Neural progenitor cell (in vitro differentiated cells): ENCODE data around the gene ZNF337.

Source experiments
- EZH2 ChIP-seq: fragments of 200-600 bp; sonication (generic); IDR thresholded peaks from 2 replicates; pipeline ENCODE4 v1.6.1; 2017; ENCODE audit warnings: antibody characterized with exemption, mild to moderate bottlenecking, moderate library complexity
- EZH2phosphoT487 ChIP-seq: fragments of 200-600 bp; sonication (generic); IDR thresholded peaks from 2 replicates; pipeline ENCODE4 v1.6.1; 2017; ENCODE audit warnings: antibody characterized with exemption
- TF ChIP-seq, protein P1 (sequence below): fragments of 200-600 bp; sonication (generic); IDR thresholded peaks from 2 replicates; pipeline ENCODE4 v1.5.1; 2017; ENCODE audit warnings: antibody characterized with exemption, mild to moderate bottlenecking

DNA sequence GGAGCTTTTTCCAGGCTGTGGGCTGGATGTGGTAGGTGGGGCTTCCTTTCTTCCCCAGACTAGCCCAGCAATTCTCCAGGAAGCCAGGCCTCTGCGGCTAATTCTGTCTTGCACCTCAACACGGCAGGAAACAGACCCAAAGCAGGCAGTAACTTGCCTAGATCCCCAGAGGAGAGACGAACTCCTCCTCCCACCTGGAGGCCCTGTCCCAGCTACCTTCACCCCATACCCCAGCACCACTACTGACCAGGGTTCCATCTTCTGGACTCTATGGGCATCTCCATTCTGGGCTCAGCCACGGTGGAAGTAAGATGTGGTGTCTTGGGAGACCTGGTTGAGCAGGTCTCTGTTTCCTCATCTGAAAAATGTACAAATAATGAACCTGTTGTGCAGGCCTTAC is 48.4 kb upstream of the ZNF337 start:
- TF ChIP-seq, protein P1, sequence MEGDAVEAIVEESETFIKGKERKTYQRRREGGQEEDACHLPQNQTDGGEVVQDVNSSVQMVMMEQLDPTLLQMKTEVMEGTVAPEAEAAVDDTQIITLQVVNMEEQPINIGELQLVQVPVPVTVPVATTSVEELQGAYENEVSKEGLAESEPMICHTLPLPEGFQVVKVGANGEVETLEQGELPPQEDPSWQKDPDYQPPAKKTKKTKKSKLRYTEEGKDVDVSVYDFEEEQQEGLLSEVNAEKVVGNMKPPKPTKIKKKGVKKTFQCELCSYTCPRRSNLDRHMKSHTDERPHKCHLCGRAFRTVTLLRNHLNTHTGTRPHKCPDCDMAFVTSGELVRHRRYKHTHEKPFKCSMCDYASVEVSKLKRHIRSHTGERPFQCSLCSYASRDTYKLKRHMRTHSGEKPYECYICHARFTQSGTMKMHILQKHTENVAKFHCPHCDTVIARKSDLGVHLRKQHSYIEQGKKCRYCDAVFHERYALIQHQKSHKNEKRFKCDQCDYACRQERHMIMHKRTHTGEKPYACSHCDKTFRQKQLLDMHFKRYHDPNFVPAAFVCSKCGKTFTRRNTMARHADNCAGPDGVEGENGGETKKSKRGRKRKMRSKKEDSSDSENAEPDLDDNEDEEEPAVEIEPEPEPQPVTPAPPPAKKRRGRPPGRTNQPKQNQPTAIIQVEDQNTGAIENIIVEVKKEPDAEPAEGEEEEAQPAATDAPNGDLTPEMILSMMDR: no peak
- TF ChIP-seq EZH2phosphoT487 (no peak), EZH2 (no peak)
